KBM-7 (cell line): ENCODE measurements around the gene KRTAP10-3.

Experiments used
- DNase-seq: peaks from one replicate; pipeline ENCODE4 v3.0.0-alpha.2; 2015
- in situ Hi-C: fragments of 300-500 bp; cut with MboI; formaldehyde crosslinking; loops from 2 replicates; pipeline ENCODE4 v1.14.3; 2020; ENCODE audit warnings: low sequenced_read_pairs, low pct_unique_long_range_greater_than_20kb, mixed read lengths

The KRTAP10-3 gene

DNA sequence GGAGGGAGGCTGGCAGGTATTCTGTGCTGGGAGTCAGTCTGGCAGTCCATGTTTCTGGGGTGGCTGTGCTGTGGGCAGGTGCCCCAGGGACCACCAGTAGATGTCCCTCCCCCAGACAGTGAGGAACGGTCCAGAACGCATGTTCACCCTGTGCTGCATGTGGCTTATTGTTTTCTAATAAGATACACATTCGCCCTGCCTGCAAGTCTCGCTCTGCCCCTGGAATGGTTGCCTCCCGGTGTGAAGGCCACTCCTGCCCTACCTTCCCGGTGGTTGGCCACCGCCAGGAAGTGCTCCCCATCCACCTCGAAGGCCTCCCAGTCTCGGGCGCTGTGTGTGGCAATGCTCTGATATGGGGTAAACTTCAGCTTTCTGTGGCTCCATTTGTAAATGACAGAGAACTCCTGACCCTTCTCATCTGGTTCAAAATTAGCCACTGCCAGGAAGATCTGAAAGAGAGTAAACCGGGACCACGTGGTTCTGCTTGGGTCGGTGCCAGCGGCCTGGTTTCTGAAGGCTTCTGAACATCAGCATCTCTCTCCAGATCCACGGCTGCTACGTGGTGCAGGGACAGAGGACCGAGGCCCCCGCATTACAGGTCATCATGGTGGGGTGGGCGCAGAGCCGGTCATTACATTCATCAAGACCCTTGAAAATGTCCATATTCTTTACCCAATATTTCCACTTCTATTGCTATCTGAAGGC is 33.1 kb downstream of the KRTAP10-3 start:
- in situ Hi-C loops: loop anchor here (25.0 kb wide), 1 partner anchor 212 kb away; no protein-coding TSS in a partner anchor
- DNase-seq: no peak

DNA sequence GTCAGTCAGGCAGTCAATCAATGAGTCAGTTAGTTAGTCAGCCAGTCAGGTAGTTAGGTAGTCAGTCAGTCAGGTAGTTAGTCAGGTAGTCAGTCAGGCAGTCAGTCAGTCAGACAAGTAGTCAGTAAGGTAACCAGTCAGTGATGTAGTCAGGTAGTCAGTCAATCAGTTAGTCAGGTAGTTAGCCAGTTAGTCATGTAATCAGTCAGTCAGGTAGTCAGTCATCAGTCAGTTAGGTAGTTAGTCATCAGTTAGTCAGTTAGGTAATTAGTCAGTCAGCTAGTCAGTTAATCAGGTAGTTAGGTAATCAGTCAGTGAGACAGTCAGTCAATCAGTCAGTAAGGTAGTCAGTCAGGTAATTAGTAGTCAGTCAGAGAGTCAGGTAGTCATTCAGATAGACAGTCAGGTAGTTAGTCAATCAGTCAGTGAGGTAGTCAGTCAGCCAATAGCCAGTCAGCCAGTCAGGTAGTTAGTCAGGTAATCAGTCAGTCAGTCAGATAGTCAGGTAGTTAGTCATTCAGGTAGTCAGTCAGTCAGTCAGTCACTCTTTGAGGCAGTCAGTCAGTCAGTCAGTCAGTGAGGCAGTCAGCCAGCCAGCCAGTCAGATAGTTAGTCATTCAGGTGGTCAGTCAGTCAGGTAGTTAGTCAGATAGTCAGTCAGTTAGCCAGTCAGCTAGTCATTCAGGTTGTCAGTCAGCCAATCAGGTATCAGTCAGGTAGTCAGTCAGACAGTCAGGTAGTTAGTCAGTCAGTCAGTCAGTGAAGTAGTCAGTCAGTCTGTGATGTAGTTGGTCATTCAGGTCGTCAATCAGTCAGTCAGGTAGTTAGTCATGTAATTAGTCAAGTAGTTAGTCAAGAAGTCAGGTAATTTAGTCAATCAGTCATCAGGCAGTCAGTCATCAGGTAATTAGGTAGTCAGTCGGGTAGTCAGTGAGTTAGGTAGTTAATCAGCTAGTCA is 33.9 kb downstream of the KRTAP10-3 start:
- no peak for DNase-seq
- in situ Hi-C loops: loop anchor here (25.0 kb wide), 1 partner anchor 213 kb away; no protein-coding TSS in a partner anchor

DNA sequence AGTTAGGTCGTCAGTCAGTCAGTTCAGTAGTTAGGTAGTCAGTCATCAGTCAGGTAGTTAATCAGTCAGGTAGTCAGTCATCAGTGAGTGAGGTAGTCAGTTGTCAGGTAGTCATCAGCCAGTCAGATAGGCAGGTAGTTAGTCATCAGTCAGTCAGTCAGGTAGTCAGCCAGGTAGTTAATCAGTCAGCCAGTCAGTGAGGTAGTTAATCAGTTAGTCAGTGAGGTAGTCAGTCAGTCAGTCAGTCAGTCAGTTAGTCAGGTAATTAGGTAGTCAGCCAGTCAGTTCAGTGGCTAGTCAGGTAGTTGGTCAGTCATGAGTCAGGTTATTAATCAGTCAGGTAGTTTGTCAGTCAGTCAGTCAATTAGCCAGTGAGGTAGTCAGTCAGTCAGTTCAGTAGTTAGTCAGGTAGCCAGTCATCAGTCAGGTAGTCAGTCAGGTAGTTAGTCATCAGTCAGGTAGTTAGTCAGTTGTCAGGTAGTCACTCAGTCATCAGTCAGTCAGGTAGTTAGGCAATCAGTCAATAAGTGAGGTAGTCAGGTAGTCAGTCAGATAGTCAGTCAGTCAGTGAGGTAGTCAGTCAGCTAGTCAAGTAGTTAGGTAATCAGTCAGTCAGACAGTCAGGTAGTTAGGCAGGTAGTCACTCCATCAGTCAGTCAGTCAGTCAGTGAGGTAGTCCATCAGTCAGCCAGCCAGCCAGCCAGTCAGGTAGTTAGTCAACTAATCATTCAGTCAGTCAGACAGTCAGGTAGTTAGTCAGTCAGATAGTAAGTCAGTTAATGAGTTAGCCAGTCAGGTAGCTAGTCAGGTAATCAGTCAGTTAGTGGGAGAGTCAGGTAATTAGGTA is 34.8 kb downstream of the KRTAP10-3 start:
- no peak for DNase-seq
- in situ Hi-C loops: no loop called here

GRCh38 chr21:44522753-44523204 is 35.8 kb downstream of the KRTAP10-3 start:
- DNase-seq: no peak
- in situ Hi-C loops: no loop called here

- no peak for DNase-seq
- in situ Hi-C loops: no loop called here
These were observed 36.5 kb downstream of the KRTAP10-3 start for GRCh38 chr21:44521928-44522752.

- no peak for DNase-seq
- in situ Hi-C loops: no loop called here
These were observed 37.2 kb downstream of the KRTAP10-3 start for GRCh38 chr21:44521301-44521927.

- in situ Hi-C loops: no loop called here
These were observed 38.0 kb downstream of the KRTAP10-3 start for GRCh38 chr21:44520326-44521300.

DNA sequence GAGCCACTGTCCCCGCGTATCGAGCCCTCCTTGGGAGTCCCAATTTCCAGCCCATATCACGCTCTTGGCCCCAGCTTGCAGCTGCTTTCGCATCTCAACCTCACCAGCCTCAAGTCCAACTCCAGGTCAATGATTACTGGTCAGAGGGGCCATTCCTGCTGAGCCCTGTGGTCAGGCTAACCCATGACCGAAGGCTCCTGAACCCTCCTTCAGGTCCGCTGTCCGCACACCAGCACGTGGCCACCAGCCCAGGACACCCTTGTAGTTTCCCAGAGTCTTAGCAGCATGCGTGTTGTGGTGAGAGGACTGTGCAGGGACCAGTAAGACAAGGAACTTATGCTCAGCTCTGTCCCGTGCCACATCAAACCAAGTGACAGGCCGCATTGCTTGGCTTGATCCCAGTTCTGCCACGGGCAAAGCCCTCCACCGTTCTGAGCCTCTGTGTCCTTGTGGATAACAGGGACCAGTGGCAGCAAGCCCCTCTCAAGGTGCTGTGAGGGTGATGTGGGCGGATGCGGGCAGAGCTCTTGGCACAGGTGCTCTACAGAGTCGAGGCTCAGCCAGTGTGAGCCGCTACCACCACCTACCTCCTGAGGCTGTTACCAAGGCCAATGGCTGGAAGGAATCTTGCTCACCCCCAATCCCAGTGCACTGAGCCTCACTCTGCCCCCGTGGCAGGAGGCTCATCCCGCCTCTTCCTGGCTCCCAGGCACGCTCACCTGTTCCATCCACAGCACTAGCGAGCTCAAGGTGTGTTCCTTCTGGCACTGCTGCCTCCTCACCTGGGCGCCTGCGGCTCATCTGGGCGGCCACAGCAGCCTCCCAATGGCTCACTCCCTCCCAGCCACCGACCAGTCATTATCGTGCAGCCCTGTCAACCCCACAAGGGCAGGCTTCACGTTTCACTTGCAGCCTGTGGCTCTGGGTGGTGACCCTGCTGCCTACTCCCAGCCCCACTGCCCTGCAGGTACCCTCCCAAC is 39.0 kb downstream of the KRTAP10-3 start:
- no peak for DNase-seq
- in situ Hi-C loops: no loop called here

More at GRCh38 chr21:44520326-44521300, 38.0 kb downstream of the KRTAP10-3 start:
- no peak for DNase-seq

- in situ Hi-C loops: no loop called here
- DNase-seq: no peak
These were observed 39.9 kb downstream of the KRTAP10-3 start for GRCh38 chr21:44518686-44519085.

- DNase-seq: no peak
- in situ Hi-C loops: no loop called here
These were observed 41.3 kb downstream of the KRTAP10-3 start for GRCh38 chr21:44517175-44517899.

- in situ Hi-C loops: no loop called here
These were observed 41.8 kb downstream of the KRTAP10-3 start for GRCh38 chr21:44516828-44517174.

DNA sequence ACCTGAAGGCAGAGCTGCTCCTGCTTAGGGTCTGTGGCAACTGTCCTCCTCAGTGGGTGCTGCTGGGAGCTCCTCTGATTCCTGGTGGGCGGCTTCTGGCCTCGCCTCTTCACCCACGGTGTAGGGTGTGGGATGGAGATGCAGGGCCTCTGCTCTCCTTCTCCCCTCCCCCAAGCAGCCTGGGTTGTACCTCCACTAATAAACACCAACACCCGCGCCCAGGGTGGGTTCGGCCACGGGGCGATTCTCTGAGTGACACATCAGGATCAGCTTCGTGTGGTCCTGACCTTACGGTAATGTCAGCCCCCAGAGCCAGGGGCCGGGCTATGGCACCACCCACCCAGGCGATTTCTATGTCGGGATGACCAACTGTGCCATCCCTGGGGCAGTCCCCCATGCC is 42.3 kb downstream of the KRTAP10-3 start:
- in situ Hi-C loops: no loop called here

More at GRCh38 chr21:44516828-44517174, 41.8 kb downstream of the KRTAP10-3 start:
- DNase-seq: no peak

DNA sequence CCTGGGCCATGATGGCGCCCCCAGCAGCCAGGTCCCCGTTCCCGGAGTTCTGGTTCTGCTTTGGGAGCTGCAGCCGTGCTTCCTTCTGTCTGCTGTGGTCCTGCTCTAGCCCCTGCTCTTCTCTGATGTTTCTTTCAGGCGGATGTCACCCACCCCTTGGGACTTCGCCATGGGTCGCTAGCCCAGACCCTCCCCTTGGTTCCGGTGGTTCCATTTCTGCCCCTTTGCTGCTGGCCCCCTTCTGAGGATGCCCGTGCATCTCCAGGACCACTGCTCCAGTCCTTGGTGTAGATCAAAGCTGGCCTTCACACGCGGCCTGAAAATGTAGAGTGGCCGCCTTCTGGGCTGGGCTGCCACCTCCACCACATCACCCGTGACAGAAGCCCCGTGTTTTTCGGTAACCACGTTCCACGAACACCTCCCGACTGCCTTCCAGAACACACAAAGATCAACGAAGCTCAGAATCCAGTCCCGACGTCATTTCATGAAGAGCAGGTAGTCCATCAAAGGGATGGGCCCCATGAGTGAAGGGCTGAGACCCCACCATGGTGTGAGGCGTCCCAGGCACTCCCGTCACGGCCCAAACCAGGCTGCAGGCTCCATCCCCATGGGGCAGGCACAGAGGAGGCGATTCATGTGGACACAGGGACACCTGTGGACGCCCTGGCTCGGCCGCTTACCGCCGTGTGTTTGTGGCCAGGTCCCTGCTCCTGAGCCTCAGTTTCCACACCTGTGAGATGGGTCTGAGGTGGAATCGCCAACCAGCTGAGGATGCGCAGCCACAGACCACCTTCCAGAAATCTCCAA is 43.0 kb downstream of the KRTAP10-3 start:
- DNase-seq: no peak
- in situ Hi-C loops: no loop called here

More for the DNA sequence above, 42.3 kb downstream of the KRTAP10-3 start:
- no peak for DNase-seq

DNA sequence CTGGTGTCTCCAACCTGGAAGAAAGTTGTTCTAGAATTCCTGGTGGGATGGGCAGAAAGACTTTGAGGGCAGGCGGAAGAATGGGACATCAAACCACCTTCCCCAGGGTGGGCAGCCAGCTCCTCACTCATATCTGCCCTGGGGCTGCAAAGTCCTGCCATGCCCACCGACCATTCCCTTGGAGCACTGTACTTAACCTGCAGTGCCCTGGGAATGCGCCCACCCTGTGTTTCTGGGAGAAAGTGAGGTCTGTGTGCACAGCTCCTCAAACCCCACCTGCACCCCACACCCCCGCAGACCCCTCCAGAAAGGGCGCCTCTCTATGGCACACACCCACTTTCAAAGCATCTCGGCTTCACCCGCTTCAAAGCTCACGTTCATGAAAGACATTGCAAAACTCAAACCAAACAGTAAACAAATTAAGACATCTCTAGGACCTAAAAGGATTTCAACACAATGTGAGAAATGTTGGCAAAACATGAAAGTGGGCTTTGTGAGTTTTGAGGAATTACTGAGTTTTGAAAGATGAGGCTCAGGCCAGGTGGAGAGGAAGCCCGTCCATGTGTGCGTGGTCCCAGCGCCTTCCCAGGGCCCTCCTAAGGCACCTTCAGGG is 43.7 kb downstream of the KRTAP10-3 start:
- in situ Hi-C loops: no loop called here
- DNase-seq: no peak
